Measurements from ENCODE around the gene VAC14. TPM values are rescaled to one million over a fixed set of nuclear protein-coding genes. Genes with fewer than 3 reads are reported as not detected.

VAC14 gene
- total and polyA plus RNA-seq, 5 donors = 18.2 to 27.4 (median 23.0) TPM

GRCh38 chr16:70712942-70713341, 88.0 kb downstream of the VAC14 start:
- H3K27ac ChIP-seq (ENCODE audit: low read length) = no peak overlapping the region
- no peak overlapping the region for H3K4me3 ChIP-seq (ENCODE audit: low read length)
- intact Hi-C loops (cut with DNase I) = no loop called here
- H3K9me3 ChIP-seq (ENCODE audit: control insufficient read depth, low read length) = no peaks in the 10 kb centered on the region
- DNase-seq (no peak), ATAC-seq (no peak)
- peaks cover 7% of the 10 kb centered on the region for H3K4me1 ChIP-seq (ENCODE audit: control insufficient read depth, insufficient read depth, low read length)
- 84% methylated on average over 12 of the region's 12 CpGs for WGBS
- no peaks in the 10 kb centered on the region for H3K27me3 ChIP-seq (ENCODE audit: control insufficient read depth, insufficient read depth)

GRCh38 chr16:70712359-70712758, 88.6 kb downstream of the VAC14 start:
- Histone ChIP-seq H3K27me3 (ENCODE audit: control insufficient read depth, insufficient read depth) (no peaks in the 10 kb centered on the region), H3K4me3 (ENCODE audit: low read length) (no peak overlapping the region), H3K4me1 (ENCODE audit: control insufficient read depth, insufficient read depth, low read length) (peaks cover 7% of the 10 kb centered on the region), H3K9me3 (ENCODE audit: control insufficient read depth, low read length) (no peaks in the 10 kb centered on the region), H3K27ac (ENCODE audit: low read length) (no peak overlapping the region)
- WGBS = 88% methylated on average over 11 of the region's 11 CpGs
- DNase-seq (peak in 1 of 3 donors; percentile 17), ATAC-seq (no peak)
- intact Hi-C loops (cut with DNase I) = no loop called here

- Histone ChIP-seq H3K27me3 (ENCODE audit: control insufficient read depth, insufficient read depth) (no peaks in the 10 kb centered on the region), H3K4me3 (ENCODE audit: low read length) (no peak overlapping the region), H3K27ac (ENCODE audit: low read length) (no peak overlapping the region), H3K4me1 (ENCODE audit: control insufficient read depth, insufficient read depth, low read length) (peaks cover 10% of the 10 kb centered on the region), H3K9me3 (ENCODE audit: control insufficient read depth, low read length) (no peaks in the 10 kb centered on the region)
- 86% methylated on average over 14 of the region's 14 CpGs for WGBS
- DNase-seq (peak in 1 of 3 donors; percentile 34), ATAC-seq (no peak)
- intact Hi-C loops (cut with DNase I) = no loop called here
These were observed 89.5 kb downstream of the VAC14 start for GRCh38 chr16:70711211-70712031.

- intact Hi-C loops (cut with DNase I) = no loop called here
- DNase-seq = no peak
- Histone ChIP-seq H3K27ac (ENCODE audit: low read length) (no peak overlapping the region), H3K9me3 (ENCODE audit: control insufficient read depth, low read length) (no peaks in the 10 kb centered on the region), H3K4me3 (ENCODE audit: low read length) (no peak overlapping the region), H3K4me1 (ENCODE audit: control insufficient read depth, insufficient read depth, low read length) (peaks cover 6% of the 10 kb centered on the region), H3K27me3 (ENCODE audit: control insufficient read depth, insufficient read depth) (no peaks in the 10 kb centered on the region)
- ATAC-seq = no peak
- WGBS = 94% methylated on average over 31 of the region's 31 CpGs
These were observed 90.3 kb downstream of the VAC14 start for GRCh38 chr16:70710422-70711210.

- intact Hi-C loops (cut with DNase I) = no loop called here
- no peaks in the 10 kb centered on the region for H3K9me3 ChIP-seq (ENCODE audit: control insufficient read depth, low read length)
- ATAC-seq (no peak), DNase-seq (peak in 1 of 3 donors; percentile 48)
- no peak overlapping the region for H3K4me3 ChIP-seq (ENCODE audit: low read length)
- peaks cover 3% of the 10 kb centered on the region for H3K4me1 ChIP-seq (ENCODE audit: control insufficient read depth, insufficient read depth, low read length)
- WGBS = 66% methylated on average over 7 of the region's 7 CpGs
- H3K27me3 ChIP-seq (ENCODE audit: control insufficient read depth, insufficient read depth) = no peaks in the 10 kb centered on the region
- no peak overlapping the region for H3K27ac ChIP-seq (ENCODE audit: low read length)
These were observed 91.0 kb downstream of the VAC14 start for GRCh38 chr16:70709942-70710341.

- no peak overlapping the region for H3K27ac ChIP-seq (ENCODE audit: low read length)
- H3K4me1 ChIP-seq (ENCODE audit: control insufficient read depth, insufficient read depth, low read length) = peaks cover 3% of the 10 kb centered on the region
- no peak overlapping the region for H3K4me3 ChIP-seq (ENCODE audit: low read length)
- WGBS = 93% methylated on average over 5 of the region's 5 CpGs
- no peaks in the 10 kb centered on the region for H3K27me3 ChIP-seq (ENCODE audit: control insufficient read depth, insufficient read depth)
- ATAC-seq (no peak), DNase-seq (peak in 1 of 3 donors; percentile 19)
- intact Hi-C loops (cut with DNase I) = no loop called here
- H3K9me3 ChIP-seq (ENCODE audit: control insufficient read depth, low read length) = no peaks in the 10 kb centered on the region
These were observed 91.5 kb downstream of the VAC14 start for GRCh38 chr16:70709457-70709856.

GRCh38 chr16:70708366-70709246, 92.4 kb downstream of the VAC14 start:
- Histone ChIP-seq H3K27ac (ENCODE audit: low read length) (no peak overlapping the region), H3K4me1 (ENCODE audit: control insufficient read depth, insufficient read depth, low read length) (peaks cover 8% of the 10 kb centered on the region), H3K4me3 (ENCODE audit: low read length) (no peak overlapping the region), H3K27me3 (ENCODE audit: control insufficient read depth, insufficient read depth) (no peaks in the 10 kb centered on the region), H3K9me3 (ENCODE audit: control insufficient read depth, low read length) (no peaks in the 10 kb centered on the region)
- peak in 1 of 3 donors; percentile 49 for DNase-seq
- ATAC-seq = no peak
- 80% methylated on average over 20 of the region's 20 CpGs for WGBS
- intact Hi-C loops (cut with DNase I) = no loop called here

GRCh38 chr16:70706948-70707465, 94.0 kb downstream of the VAC14 start:
- peaks cover 11% of the 10 kb centered on the region for H3K4me1 ChIP-seq (ENCODE audit: control insufficient read depth, insufficient read depth, low read length)
- peak in 1 of 2 donors; percentile 13 for ATAC-seq
- WGBS = 39% methylated on average over 7 of the region's 7 CpGs

GRCh38 chr16:70705056-70705455, 95.9 kb downstream of the VAC14 start:
- intact Hi-C loops (cut with DNase I) = no loop called here
- Histone ChIP-seq H3K4me1 (ENCODE audit: control insufficient read depth, insufficient read depth, low read length) (peaks cover 11% of the 10 kb centered on the region), H3K27me3 (ENCODE audit: control insufficient read depth, insufficient read depth) (no peaks in the 10 kb centered on the region), H3K9me3 (ENCODE audit: control insufficient read depth, low read length) (no peaks in the 10 kb centered on the region), H3K27ac (ENCODE audit: low read length) (no peak overlapping the region), H3K4me3 (ENCODE audit: low read length) (no peak overlapping the region)
- 92% methylated on average over 8 of the region's 8 CpGs for WGBS
- ATAC-seq (no peak), DNase-seq (peak in 1 of 3 donors; percentile 47)

More at GRCh38 chr16:70706948-70707465, 94.0 kb downstream of the VAC14 start:
- no peak overlapping the region for H3K4me3 ChIP-seq (ENCODE audit: low read length)
- no peaks in the 10 kb centered on the region for H3K27me3 ChIP-seq (ENCODE audit: control insufficient read depth, insufficient read depth)
- no peaks in the 10 kb centered on the region for H3K9me3 ChIP-seq (ENCODE audit: control insufficient read depth, low read length)
- H3K27ac ChIP-seq (ENCODE audit: low read length) = no peak overlapping the region
- intact Hi-C loops (cut with DNase I) = no loop called here
- peak in 1 of 3 donors; percentile 52 for DNase-seq

- no peak for ATAC-seq
- Histone ChIP-seq H3K27ac (ENCODE audit: low read length) (no peak overlapping the region), H3K4me1 (ENCODE audit: control insufficient read depth, insufficient read depth, low read length) (peaks cover 11% of the 10 kb centered on the region), H3K27me3 (ENCODE audit: control insufficient read depth, insufficient read depth) (no peaks in the 10 kb centered on the region), H3K4me3 (ENCODE audit: low read length) (no peak overlapping the region), H3K9me3 (ENCODE audit: control insufficient read depth, low read length) (no peaks in the 10 kb centered on the region)
- intact Hi-C loops (cut with DNase I) = no loop called here
- WGBS = 87% methylated on average over 11 of the region's 11 CpGs
- peak in 1 of 3 donors; percentile 40 for DNase-seq
These were observed 96.4 kb downstream of the VAC14 start for GRCh38 chr16:70704586-70704985.
